Tibial nerve (tissue), 4 donors: Measurements from ENCODE around the gene SPAG7. TPM values are rescaled to one million over a fixed set of nuclear protein-coding genes. Genes with fewer than 3 reads are reported as not detected.

ENCODE experiments used
- DNase-seq, 2 donors: peaks; one replicate each; pipeline ENCODE4 v3.0.0-alpha.2; 2019; ENCODE audit warnings: low spot score in 2 of 2
- H3K27ac ChIP-seq, 4 donors: fragments of 200-600 bp; sonication (generic) in 3 of 4; one replicate each; pipeline ENCODE4 v1.5.1; 2017 to 2019; ENCODE audit warnings: mild to moderate bottlenecking in 1 of 4
- H3K27me3 ChIP-seq, 2 donors: fragments of 200-600 bp; sonication (generic) in 1 of 2; one replicate each; pipeline versions ENCODE4 v1.5.1 to v1.6.0; 2017 to 2019
- H3K36me3 ChIP-seq, 3 donors: fragments of 200-600 bp; sonication (generic); one replicate each; pipeline ENCODE4 v1.5.1; 2018 to 2019
- H3K4me1 ChIP-seq, 4 donors: fragments of 200-600 bp; sonication (generic) in 3 of 4; one replicate each; pipeline ENCODE4 v1.5.1; 2017 to 2019
- H3K4me3 ChIP-seq, 4 donors: fragments of 200-600 bp; sonication (generic) in 3 of 4; one replicate each; pipeline ENCODE4 v1.5.1; 2017 to 2019; ENCODE audit warnings: mild to moderate bottlenecking in 1 of 4, moderate library complexity in 1 of 4
- H3K9me3 ChIP-seq, 4 donors: fragments of 200-600 bp; sonication (generic) in 3 of 4; one replicate each; pipeline ENCODE4 v1.5.1; 2017 to 2019
- EP300 ChIP-seq, 2 donors: sonication (generic); formaldehyde crosslinking; IDR thresholded peaks; one replicate each; pipeline ENCODE4 v1.6.1; 2017; ENCODE audit warnings: antibody characterized with exemption in 2 of 2, mild to moderate bottlenecking in 1 of 2
- POLR2A ChIP-seq, 2 donors: fragments of 450-650 bp; IDR thresholded peaks; one replicate each; pipeline ENCODE4 v1.6.1; 2017; ENCODE audit warnings: antibody characterized with exemption in 2 of 2, mild to moderate bottlenecking in 2 of 2, moderate library complexity in 2 of 2
- WGBS, 2 donors: methylation state at CpG; one replicate each; pipeline ENCODE4 v1.1.5; 2018; 5-methylcytosine and 5-hydroxymethylcytosine counted together
- total RNA-seq, 4 donors: library from RNA; depleted of rRNA; stranded (reverse); fragments of >200 nt; gene quantifications; one replicate each; pipeline ENCODE4 v1.1.0, GENCODE V29; 2016
- TF ChIP-seq, protein P1 (sequence below), 5 experiments: fragments of 200-600 bp in 3 of 5; fragments of 450-650 bp in 2 of 5; sonication (generic) in 3 of 5; IDR thresholded peaks; one replicate each; pipeline ENCODE4 v1.5.1; 2016 to 2019; ENCODE audit warnings: antibody characterized with exemption in 5 of 5, mild to moderate bottlenecking in 3 of 5, moderate library complexity in 2 of 5

The SPAG7 gene
- total RNA-seq, 4 donors from 2014 or later: 36.9 to 70.0 (median 42.0) TPM

- no peak for TF ChIP-seq POLR2A (IDR thresholded peaks at IDR 0.05)
- no peak for TF ChIP-seq EP300 (IDR thresholded peaks at IDR 0.05)
- TF ChIP-seq, protein P1, sequence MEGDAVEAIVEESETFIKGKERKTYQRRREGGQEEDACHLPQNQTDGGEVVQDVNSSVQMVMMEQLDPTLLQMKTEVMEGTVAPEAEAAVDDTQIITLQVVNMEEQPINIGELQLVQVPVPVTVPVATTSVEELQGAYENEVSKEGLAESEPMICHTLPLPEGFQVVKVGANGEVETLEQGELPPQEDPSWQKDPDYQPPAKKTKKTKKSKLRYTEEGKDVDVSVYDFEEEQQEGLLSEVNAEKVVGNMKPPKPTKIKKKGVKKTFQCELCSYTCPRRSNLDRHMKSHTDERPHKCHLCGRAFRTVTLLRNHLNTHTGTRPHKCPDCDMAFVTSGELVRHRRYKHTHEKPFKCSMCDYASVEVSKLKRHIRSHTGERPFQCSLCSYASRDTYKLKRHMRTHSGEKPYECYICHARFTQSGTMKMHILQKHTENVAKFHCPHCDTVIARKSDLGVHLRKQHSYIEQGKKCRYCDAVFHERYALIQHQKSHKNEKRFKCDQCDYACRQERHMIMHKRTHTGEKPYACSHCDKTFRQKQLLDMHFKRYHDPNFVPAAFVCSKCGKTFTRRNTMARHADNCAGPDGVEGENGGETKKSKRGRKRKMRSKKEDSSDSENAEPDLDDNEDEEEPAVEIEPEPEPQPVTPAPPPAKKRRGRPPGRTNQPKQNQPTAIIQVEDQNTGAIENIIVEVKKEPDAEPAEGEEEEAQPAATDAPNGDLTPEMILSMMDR (IDR thresholded peaks at IDR 0.05): peak in 1 of 5 experiments; percentile 4
- WGBS, 2 donors: 79 to 82% methylated on average over 10 of the region's 10 CpGs
- DNase-seq: no peak
- Histone ChIP-seq H3K27me3 (no peaks in the 10 kb centered on the region), H3K27ac (no peak overlapping the region), H3K4me1 (no peaks in the 10 kb centered on the region), H3K4me3 (no peak overlapping the region), H3K36me3 (peaks cover 0 to 49% (median 0%) of the 10 kb centered on the region in 3 donors), H3K9me3 (no peaks in the 10 kb centered on the region)
These were observed 11.0 kb downstream of the SPAG7 start for GRCh38 chr17:4956493-4957061.

GRCh38 chr17:4955091-4955490, 12.5 kb downstream of the SPAG7 start:
- Histone ChIP-seq H3K36me3 (peaks cover 0 to 35% (median 0%) of the 10 kb centered on the region in 3 donors), H3K27me3 (no peaks in the 10 kb centered on the region), H3K4me3 (no peak overlapping the region), H3K27ac (no peak overlapping the region), H3K4me1 (peaks cover 0 to 13% (median 9%) of the 10 kb centered on the region in 4 donors), H3K9me3 (no peaks in the 10 kb centered on the region)
- TF ChIP-seq EP300 (IDR thresholded peaks at IDR 0.05) (no peak), POLR2A (IDR thresholded peaks at IDR 0.05) (no peak)
- TF ChIP-seq, protein P1 (IDR thresholded peaks at IDR 0.05): no peak
- WGBS, 2 donors: 94% methylated on average over 8 of the region's 8 CpGs
- DNase-seq: no peak

DNA sequence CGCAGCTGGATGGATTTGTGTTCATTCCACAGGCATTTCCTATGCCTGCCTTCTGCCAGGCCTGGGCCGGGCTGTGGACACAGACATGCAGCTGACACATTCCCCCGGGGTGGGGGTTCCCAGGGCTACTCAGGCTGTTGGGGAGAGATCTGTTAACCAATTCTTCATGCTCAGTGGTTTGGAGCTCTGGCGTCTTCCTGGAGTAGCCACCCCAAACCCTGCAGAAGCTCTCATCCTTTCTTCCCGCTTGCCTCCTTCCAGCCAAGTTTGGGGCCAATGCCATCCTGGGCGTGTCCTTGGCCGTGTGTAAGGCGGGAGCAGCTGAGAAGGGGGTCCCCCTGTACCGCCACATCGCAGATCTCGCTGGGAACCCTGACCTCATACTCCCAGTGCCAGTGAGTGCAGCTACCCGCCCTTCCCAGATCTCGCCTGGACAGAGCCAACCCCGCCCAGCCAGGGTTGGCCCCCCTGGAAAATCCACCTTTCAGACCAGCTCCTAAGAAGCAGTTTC, 14.1 kb downstream of the SPAG7 start:
- H3K27ac ChIP-seq: no peak overlapping the region

DNA sequence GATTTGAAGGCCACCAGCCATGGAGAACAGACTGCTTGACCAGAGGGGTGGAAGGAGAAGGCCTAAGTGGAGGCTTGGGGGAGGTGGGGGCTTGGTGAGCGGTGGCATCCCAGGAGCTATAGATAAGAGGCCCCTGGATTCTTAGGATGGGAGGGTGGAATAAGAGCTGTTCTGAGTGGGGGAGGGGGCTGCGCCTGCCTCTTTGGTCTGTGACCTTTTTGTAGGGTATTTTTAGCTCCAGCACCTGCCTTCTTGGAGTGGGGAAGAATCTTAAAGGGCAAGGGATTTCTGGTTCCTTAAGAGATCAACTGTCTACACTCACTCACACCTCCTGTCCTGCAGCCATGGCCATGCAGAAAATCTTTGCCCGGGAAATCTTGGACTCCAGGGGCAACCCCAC, 16.1 kb downstream of the SPAG7 start:
- no peak for DNase-seq
- H3K36me3 ChIP-seq: peaks cover 0 to 2% (median 0%) of the 10 kb centered on the region in 3 donors

More for the DNA sequence above, 14.1 kb downstream of the SPAG7 start:
- peaks cover 0 to 19% (median 0%) of the 10 kb centered on the region in 3 donors for H3K36me3 ChIP-seq
- H3K4me3 ChIP-seq: no peak overlapping the region
- DNase-seq: no peak
- 76 to 77% methylated on average over 13 to 14 of the region's 14 CpGs for WGBS, 2 donors
- H3K27me3 ChIP-seq: no peaks in the 10 kb centered on the region
- H3K9me3 ChIP-seq: no peaks in the 10 kb centered on the region
- TF ChIP-seq EP300 (IDR thresholded peaks at IDR 0.05) (no peak), POLR2A (IDR thresholded peaks at IDR 0.05) (no peak)
- TF ChIP-seq, protein P1 (IDR thresholded peaks at IDR 0.05): no peak
- H3K4me1 ChIP-seq: peaks cover 0 to 22% (median 11%) of the 10 kb centered on the region in 4 donors

GRCh38 chr17:4950746-4951204, 16.8 kb downstream of the SPAG7 start, which contains the start of gene ENO3:
Gene ENO3 (plus strand): TSS chr17:4951119. CDS start chr17:4951830, 711 bp downstream.
- no peaks in the 10 kb centered on the region for H3K27me3 ChIP-seq
- peaks cover 0 to 9% (median 0%) of the 10 kb centered on the region in 3 donors for H3K36me3 ChIP-seq
- DNase-seq: no peak
- H3K9me3 ChIP-seq: no peaks in the 10 kb centered on the region
- H3K4me3 ChIP-seq: peak within 1 kb of the TSS; percentile 85 to 99 (median 95)
- 39 to 40% methylated on average over 7 of the region's 7 CpGs for WGBS, 2 donors
- H3K4me1 ChIP-seq: peaks cover 0 to 35% (median 22%) of the 10 kb centered on the region in 4 donors
- peak within 1 kb of the TSS; percentile 94 to 98 (median 96) for H3K27ac ChIP-seq
- TF ChIP-seq EP300 (IDR thresholded peaks at IDR 0.05) (no peak), POLR2A (IDR thresholded peaks at IDR 0.05) (no peak)
- TF ChIP-seq, protein P1 (IDR thresholded peaks at IDR 0.05): no peak

More for the DNA sequence above, 16.1 kb downstream of the SPAG7 start:
- Histone ChIP-seq H3K9me3 (no peaks in the 10 kb centered on the region), H3K4me3 (no peak overlapping the region), H3K4me1 (peaks cover 0 to 28% (median 15%) of the 10 kb centered on the region in 4 donors), H3K27me3 (no peaks in the 10 kb centered on the region), H3K27ac (no peak overlapping the region)
- 80 to 92% methylated on average over 3 of the region's 3 CpGs for WGBS, 2 donors
- no peak for TF ChIP-seq POLR2A (IDR thresholded peaks at IDR 0.05)
- no peak for TF ChIP-seq EP300 (IDR thresholded peaks at IDR 0.05)
- TF ChIP-seq, protein P1 (IDR thresholded peaks at IDR 0.05): no peak
